SK-N-SH treated with all-trans-retinoic acid at 6 μM for 48 hours (cell line): Measurements from ENCODE around the gene GLRX.

Experiments used
- ATAC-seq: fragments of 200-7000 bp; cut with Tn5 transposase; 3 replicates; pipeline ENCODE4 v1.9.1; 2020; ENCODE audit warnings: mild to moderate bottlenecking, moderate library complexity
- ARNTL ChIP-seq: fragments of 450-650 bp; formaldehyde crosslinking; IDR thresholded peaks from 2 replicates; pipeline ENCODE4 v1.5.0; 2020; ENCODE audit warnings: low read depth, mild to moderate bottlenecking, moderate library complexity, borderline replicate concordance
- BACH2 ChIP-seq: fragments of 250-450 bp; sonication (Bioruptor Pico); IDR thresholded peaks from 2 replicates; pipeline ENCODE4 v1.9.0; 2021; ENCODE audit warnings: mild to moderate bottlenecking, borderline replicate concordance
- CSDC2 ChIP-seq: fragments of 250-450 bp; sonication (Bioruptor Pico); IDR thresholded peaks from 2 replicates; pipeline ENCODE4 v1.5.0; 2020; ENCODE audit warnings: mild to moderate bottlenecking, moderate library complexity
- CSRNP3 ChIP-seq: fragments of 250-450 bp; sonication (Bioruptor Pico); IDR thresholded peaks from 2 replicates; pipeline ENCODE4 v1.5.1; 2021; ENCODE audit warnings: mild to moderate bottlenecking, moderate library complexity
- GLIS3 ChIP-seq: fragments of 250-450 bp; sonication (Bioruptor Pico); IDR thresholded peaks from 2 replicates; pipeline ENCODE4 v1.5.0; 2020; ENCODE audit warnings: mild to moderate bottlenecking, moderate library complexity
- ISL1 ChIP-seq: fragments of 250-450 bp; sonication (Bioruptor Pico); IDR thresholded peaks from 2 replicates; pipeline ENCODE4 v2.1.2; 2022; ENCODE audit warnings: mild to moderate bottlenecking, moderate library complexity
- OSR1 ChIP-seq: fragments of 250-450 bp; sonication (Bioruptor Pico); IDR thresholded peaks from 2 replicates; pipeline ENCODE4 v1.8.0; 2022; ENCODE audit warnings: moderate library complexity, mild to moderate bottlenecking, inconsistent platforms
- PATZ1 ChIP-seq: fragments of 250-450 bp; sonication (Bioruptor Pico); IDR thresholded peaks from 2 replicates; pipeline ENCODE4 v1.8.0; 2020; ENCODE audit warnings: mild to moderate bottlenecking, moderate library complexity, borderline replicate concordance
- POU6F1 ChIP-seq: fragments of 250-450 bp; sonication (Bioruptor Pico); IDR thresholded peaks from 2 replicates; pipeline ENCODE4 v1.8.0; 2021; ENCODE audit warnings: low read depth, mild to moderate bottlenecking, moderate library complexity, borderline replicate concordance
- PPARA ChIP-seq: fragments of 250-450 bp; sonication (Bioruptor Pico); IDR thresholded peaks from 2 replicates; pipeline ENCODE4 v1.5.0; 2020; ENCODE audit warnings: mild to moderate bottlenecking, borderline replicate concordance
- RARB ChIP-seq: fragments of 250-450 bp; sonication (Bioruptor Pico); IDR thresholded peaks from 2 replicates; pipeline ENCODE4 v1.8.0; 2021; ENCODE audit warnings: mild to moderate bottlenecking, moderate library complexity
- SNAI2 ChIP-seq: fragments of 250-450 bp; sonication (Bioruptor Pico); IDR thresholded peaks from 2 replicates; pipeline ENCODE4 v1.5.0; 2020; ENCODE audit warnings: mild to moderate bottlenecking, moderate library complexity
- TCF4 ChIP-seq: fragments of 250-450 bp; sonication (Bioruptor Pico); IDR thresholded peaks from 2 replicates; pipeline ENCODE4 v1.8.0; 2021; ENCODE audit warnings: mild to moderate bottlenecking, moderate library complexity, borderline replicate concordance
- TOX ChIP-seq: fragments of 250-450 bp; sonication (Bioruptor Pico); IDR thresholded peaks from 2 replicates; pipeline ENCODE4 v1.8.0; 2021; ENCODE audit warnings: mild to moderate bottlenecking, moderate library complexity, borderline replicate concordance
- TSHZ2 ChIP-seq: fragments of 250-450 bp; sonication (Bioruptor Pico); IDR thresholded peaks from 2 replicates; pipeline ENCODE4 v1.5.0; 2020; ENCODE audit warnings: mild to moderate bottlenecking, moderate library complexity
- ZC3H10 ChIP-seq: fragments of 250-450 bp; sonication (Bioruptor Pico); IDR thresholded peaks from 2 replicates; pipeline ENCODE4 v1.5.1; 2021; ENCODE audit warnings: mild to moderate bottlenecking, moderate library complexity
- ZFP3 ChIP-seq: fragments of 250-450 bp; sonication (Bioruptor Pico); IDR thresholded peaks from 2 replicates; pipeline ENCODE4 v1.5.0; 2020; ENCODE audit warnings: mild to moderate bottlenecking, moderate library complexity
- ZFP30 ChIP-seq: fragments of 450-650 bp; formaldehyde crosslinking; IDR thresholded peaks from 2 replicates; pipeline ENCODE4 v1.5.0; 2022; ENCODE audit warnings: mild to moderate bottlenecking, moderate library complexity
- ZNF565 ChIP-seq: fragments of 450-650 bp; formaldehyde crosslinking; conservative IDR thresholded peaks from 2 replicates; pipeline ENCODE4 v1.5.0; 2020; ENCODE audit warnings: low read depth, mild to moderate bottlenecking, moderate library complexity
- ZNF70 ChIP-seq: fragments of 450-650 bp; formaldehyde crosslinking; IDR thresholded peaks from 2 replicates; pipeline ENCODE4 v1.5.0; 2020; ENCODE audit warnings: mild to moderate bottlenecking, moderate library complexity
- ZNF8 ChIP-seq: fragments of 450-650 bp; formaldehyde crosslinking; IDR thresholded peaks from 2 replicates; pipeline ENCODE4 v1.5.0; 2020; ENCODE audit warnings: mild to moderate bottlenecking, moderate library complexity

GLRX gene

GRCh38 chr5:95791751-95792150 lies 30.8 kb downstream of the GLRX start:
- no peak for ATAC-seq
- TF ChIP-seq ZC3H10 (no peak), PATZ1 (no peak), ZFP30 (CRISPR knock-in tag) (no peak), TOX (CRISPR knock-in tag) (no peak), GLIS3 (CRISPR knock-in tag) (no peak), ZFP3 (CRISPR knock-in tag) (no peak)

GRCh38 chr5:95788493-95788892 lies 34.0 kb downstream of the GLRX start:
- no peak for ATAC-seq
- TF ChIP-seq PPARA (no peak), GLIS3 (CRISPR knock-in tag) (no peak)

- no peak for ATAC-seq
Observed at GRCh38 chr5:95786821-95787418, 35.6 kb downstream of the GLRX start.

GRCh38 chr5:95784514-95785302 lies 37.8 kb downstream of the GLRX start:
- TF ChIP-seq ZNF565 (CRISPR knock-in tag) (no peak), OSR1 (CRISPR knock-in tag) (no peak), ZNF8 (CRISPR knock-in tag) (no peak), SNAI2 (CRISPR knock-in tag) (no peak), PPARA (no peak), BACH2 (CRISPR knock-in tag) (no peak), TSHZ2 (CRISPR knock-in tag) (no peak), RARB (CRISPR knock-in tag) (no peak), CSDC2 (CRISPR knock-in tag) (no peak), GLIS3 (CRISPR knock-in tag) (no peak), ZFP30 (CRISPR knock-in tag) (no peak), CSRNP3 (CRISPR knock-in tag) (no peak), ZNF70 (CRISPR knock-in tag) (no peak), ARNTL (CRISPR knock-in tag) (no peak), ISL1 (CRISPR knock-in tag) (no peak), ZFP3 (CRISPR knock-in tag) (no peak), POU6F1 (CRISPR knock-in tag) (no peak), PATZ1 (no peak), TCF4 (no peak), ZC3H10 (no peak)
- TF ChIP-seq, all 23 proteins: peak for 0
- ATAC-seq, result no peak

More at GRCh38 chr5:95786821-95787418, 35.6 kb downstream of the GLRX start:
- TF ChIP-seq RARB (CRISPR knock-in tag) (no peak), TCF4 (no peak), ZC3H10 (no peak), ZNF70 (CRISPR knock-in tag) (no peak), ZNF8 (CRISPR knock-in tag) (no peak)
